Fibroblast of mammary gland (primary cell): ENCODE data around the gene MLH3.
"Not testable (repeated sequence)": the region's sequence is repeated elsewhere in the genome, so short reads cannot be mapped to it uniquely, and the experiment has no call there.

Experiments
- DNase-seq: peaks from one replicate; pipeline ENCODE4 v3.0.0-alpha.2; 2010; ENCODE audit warnings: low read depth
- H3K4me3 ChIP-seq: 2 replicates; pipeline ENCODE4 v1.5.1; 2011; ENCODE audit warnings: low read depth, mild to moderate bottlenecking, low read length, moderate library complexity; ENCODE audit not compliant: control insufficient read depth
- TF ChIP-seq, protein P1 (sequence below): conservative IDR thresholded peaks from 2 replicates; pipeline ENCODE4 v1.5.1; 2011; ENCODE audit warnings: low read depth, low read length, inconsistent platforms; ENCODE audit not compliant: control insufficient read depth, insufficient read depth

MLH3 gene

DNA sequence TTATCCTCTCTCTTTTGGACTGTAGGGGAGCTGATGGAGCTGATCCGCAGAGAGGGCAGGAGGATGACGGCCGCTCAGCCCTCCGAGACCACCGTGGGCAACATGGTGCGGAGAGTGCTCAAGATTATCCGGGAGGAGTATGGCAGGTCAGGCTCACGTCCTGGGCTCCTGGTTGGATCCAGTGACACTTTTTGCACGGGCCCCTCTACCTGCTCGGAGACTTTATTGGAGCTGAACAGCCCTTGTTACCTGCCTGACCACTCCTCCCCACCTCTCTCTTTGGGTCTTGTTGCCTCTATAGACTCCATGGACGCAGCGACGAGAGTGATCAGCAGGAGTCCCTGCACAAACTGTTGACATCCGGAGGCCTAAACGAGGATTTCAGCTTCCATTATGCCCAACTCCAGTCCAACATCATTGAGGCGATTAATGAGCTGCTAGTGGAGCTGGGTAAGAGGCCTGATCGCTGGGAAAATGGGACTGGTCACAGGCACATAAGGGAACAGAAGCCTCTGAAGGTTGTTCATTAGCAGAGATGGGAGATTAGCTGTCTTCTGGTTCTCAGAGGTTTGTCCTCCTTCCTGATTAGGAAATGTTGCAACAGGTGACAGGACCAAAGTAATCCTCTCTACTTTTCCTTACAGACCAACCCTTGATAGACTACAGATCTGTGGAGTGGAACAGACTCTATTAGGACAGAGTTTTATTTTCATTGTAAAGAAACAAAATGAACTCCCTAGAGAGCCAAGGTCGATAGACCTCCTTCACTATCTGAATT is 47.8 kb downstream of the MLH3 start:
- TF ChIP-seq, protein P1, sequence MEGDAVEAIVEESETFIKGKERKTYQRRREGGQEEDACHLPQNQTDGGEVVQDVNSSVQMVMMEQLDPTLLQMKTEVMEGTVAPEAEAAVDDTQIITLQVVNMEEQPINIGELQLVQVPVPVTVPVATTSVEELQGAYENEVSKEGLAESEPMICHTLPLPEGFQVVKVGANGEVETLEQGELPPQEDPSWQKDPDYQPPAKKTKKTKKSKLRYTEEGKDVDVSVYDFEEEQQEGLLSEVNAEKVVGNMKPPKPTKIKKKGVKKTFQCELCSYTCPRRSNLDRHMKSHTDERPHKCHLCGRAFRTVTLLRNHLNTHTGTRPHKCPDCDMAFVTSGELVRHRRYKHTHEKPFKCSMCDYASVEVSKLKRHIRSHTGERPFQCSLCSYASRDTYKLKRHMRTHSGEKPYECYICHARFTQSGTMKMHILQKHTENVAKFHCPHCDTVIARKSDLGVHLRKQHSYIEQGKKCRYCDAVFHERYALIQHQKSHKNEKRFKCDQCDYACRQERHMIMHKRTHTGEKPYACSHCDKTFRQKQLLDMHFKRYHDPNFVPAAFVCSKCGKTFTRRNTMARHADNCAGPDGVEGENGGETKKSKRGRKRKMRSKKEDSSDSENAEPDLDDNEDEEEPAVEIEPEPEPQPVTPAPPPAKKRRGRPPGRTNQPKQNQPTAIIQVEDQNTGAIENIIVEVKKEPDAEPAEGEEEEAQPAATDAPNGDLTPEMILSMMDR, result no peak
- peak overlapping the region; percentile 96 for H3K4me3 ChIP-seq
- DNase-seq, result no peak

DNA sequence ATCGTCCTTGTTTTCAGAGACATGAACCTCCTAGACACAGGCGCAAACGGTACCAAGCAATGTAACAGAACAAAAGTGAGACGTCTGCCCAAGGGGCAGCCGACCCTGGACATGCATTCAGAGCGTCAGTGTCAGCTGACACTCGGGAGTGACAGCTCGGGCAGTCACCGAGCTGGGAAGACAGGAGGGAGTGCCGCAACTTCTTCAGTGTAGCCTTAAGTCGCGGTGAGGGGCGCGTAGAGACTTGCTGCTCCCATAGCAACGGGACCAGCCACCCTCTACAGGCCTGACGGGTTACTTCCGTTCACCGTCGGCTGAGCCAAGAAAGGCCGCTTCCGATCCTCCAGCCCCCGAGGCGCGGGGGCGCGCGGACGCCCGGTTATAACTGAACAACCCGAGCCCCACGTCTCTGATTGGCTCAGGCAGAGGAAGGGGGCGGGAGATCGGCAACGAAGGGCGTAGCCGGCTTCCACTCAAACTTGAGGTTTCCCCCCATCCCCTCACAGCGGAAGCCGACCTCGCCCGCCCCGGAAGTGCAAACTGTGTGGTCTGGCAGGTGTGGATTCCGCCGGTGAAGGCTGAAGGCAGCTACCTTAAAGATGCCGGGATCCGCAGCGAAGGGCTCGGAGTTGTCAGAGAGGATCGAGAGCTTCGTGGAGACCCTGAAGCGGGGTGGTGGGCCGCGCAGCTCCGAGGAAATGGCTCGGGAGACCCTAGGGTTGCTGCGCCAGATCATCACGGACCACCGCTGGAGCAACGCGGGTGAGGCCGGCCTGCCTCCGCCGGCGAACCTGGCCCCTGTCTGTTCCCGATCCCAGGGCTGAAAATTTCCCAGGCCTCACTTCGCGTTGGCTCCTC is 48.6 kb downstream of the MLH3 start, which contains the start of gene EIF2B2:
TSS of gene EIF2B2 (plus strand) at position 530 of the 858 bp plus-strand sequence. CDS start at position 600, 70 bp downstream.
- DNase-seq, result peak; percentile 91
- H3K4me3 ChIP-seq, result peak within 1 kb of the TSS; percentile 96
- TF ChIP-seq, protein P1, result no peak

DNA sequence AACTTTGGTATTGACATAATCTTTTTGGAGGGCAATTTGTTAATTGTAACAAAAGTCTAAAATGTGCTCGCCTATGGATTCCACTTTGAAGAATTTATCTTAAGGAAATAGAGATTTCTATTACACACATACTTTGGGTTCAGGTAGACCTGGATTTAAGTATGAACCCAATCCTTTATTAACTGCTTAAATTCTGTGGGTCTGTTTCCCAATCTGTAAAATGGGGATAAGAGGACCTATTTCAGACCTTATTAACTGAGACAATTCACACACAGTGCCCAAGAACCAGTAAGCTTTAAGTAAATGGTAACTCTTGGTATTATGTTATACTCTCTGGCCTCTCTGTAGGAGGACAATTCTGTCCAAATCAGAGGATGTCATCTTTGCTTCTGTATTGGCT is 49.4 kb downstream of the MLH3 start:
- no peak for DNase-seq
- TF ChIP-seq, protein P1, result no peak
- peak overlapping the region; percentile 96 for H3K4me3 ChIP-seq

DNA sequence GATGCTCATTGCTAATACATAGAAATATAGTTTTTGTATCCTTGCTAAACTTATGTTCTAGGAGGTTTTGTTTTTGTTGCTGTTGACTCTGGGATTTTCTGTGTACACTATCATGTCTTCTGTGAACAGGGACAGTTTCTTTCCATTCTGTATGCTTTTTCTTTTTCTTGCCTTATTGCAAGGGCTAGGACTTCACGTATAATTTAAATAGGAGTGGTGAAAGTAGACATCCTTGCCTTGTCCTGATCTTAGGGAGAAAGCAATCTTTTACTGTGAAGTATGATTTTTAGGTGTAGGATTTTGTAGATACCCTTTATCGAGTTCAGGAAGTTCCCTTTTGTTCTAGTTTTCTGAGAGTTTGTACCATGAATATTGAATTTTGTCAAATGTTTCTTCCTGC is 50.0 kb downstream of the MLH3 start:
- H3K4me3 ChIP-seq, result no peak overlapping the region
- DNase-seq, result no peak
- TF ChIP-seq, protein P1, result no peak

DNA sequence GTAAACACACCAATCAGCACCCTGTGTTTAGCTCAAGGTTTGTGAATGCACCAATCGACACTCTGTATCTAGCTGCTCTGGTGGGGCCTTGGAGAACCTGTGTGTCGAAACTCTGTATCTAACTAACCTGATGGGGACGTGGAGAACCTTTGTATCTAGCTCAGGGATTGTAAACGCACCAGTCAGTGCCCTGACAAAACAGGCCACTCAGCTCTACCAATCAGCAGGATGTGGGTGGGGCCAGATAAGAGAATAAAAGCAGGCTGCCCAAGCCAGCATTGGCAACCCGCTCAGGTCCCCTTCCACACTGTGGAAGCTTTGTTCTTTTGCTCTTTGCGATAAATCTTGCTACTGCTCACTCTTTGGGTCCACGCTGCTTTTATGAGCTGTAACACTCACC is 55.5 kb downstream of the MLH3 start:
- not testable (repeated sequence) for DNase-seq, H3K4me3 ChIP-seq

DNA sequence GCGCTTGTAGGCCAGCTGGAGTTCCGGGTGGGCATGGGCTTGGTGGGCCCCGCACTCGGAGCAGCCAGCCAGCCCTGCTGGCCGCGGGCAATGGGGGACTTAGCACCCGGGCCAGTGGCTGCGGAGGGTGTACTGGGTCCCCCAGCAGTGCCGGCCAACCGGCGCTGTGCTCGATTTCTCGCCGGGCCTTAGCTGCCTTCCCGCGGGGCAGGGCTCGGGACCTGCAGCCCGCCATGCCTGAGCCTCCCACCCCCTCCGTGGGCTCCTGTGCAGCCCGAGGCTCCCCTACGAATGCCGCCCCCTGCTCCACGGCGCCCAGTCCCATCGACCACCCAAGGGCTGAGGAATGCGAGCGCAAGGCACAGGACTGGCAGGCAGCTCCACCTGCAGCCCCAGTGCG is 57.1 kb downstream of the MLH3 start:
- not testable (repeated sequence) for H3K4me3 ChIP-seq, DNase-seq

DNA sequence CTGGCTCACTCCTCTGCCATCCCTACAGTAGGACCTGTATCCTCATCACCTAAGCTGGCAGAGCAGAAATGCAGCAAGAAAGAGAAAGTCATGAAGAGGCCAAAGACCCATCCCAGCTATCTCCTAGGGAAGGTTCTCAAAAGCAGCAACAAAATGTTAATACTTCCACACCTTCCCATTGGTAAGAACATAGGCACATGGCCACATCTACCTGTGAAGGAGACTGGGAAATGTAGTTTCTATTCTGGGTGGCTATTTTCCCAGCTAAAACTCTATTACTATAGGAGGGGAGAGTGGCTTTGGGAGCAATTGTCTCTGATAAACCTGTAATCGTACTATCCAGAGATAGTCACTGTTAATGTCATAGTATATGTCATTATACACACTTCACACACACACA is 62.3 kb downstream of the MLH3 start:
- TF ChIP-seq, protein P1, result no peak
- no peak overlapping the region for H3K4me3 ChIP-seq
- DNase-seq, result no peak

DNA sequence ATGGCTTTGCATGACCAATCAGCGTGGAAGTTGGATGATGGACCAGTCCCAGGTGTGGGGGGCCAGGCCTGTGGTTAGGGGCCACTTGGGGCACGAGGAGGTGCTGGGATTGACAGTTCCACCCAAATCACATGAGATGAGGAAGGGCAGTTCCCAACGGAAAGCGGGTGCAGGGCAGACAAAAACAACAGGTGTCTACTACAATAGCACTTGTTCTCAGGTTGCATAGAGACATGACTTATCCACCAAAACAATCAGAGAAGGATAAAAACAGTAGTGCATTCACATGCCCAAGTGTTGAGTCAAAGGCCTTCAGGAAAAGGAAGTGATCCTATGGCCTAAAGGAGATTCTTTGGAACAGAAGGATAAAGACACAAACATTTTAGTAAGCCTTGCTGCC is 63.1 kb downstream of the MLH3 start:
- no peak overlapping the region for H3K4me3 ChIP-seq
- TF ChIP-seq, protein P1, result no peak
- DNase-seq, result peak; percentile 28
